SK-N-SH (cell line): ENCODE measurements around the gene TERT.

Experiments
- EP300 ChIP-seq, 2 experiments: IDR thresholded peaks; 2 replicates each; pipeline versions ENCODE4 v1.4.0 to v1.6.1; 2012; ENCODE audit warnings: borderline replicate concordance in 1 of 2, low read depth in 1 of 2, low read length in 1 of 2
- FOXJ3 ChIP-seq: sonication (generic); formaldehyde crosslinking; IDR thresholded peaks from 2 replicates; pipeline ENCODE4 v1.5.1; 2020; ENCODE audit warnings: mild to moderate bottlenecking, missing genetic modification reagents
- GATA2 ChIP-seq: sonication (generic); formaldehyde crosslinking; IDR thresholded peaks from 2 replicates; pipeline ENCODE4 v1.5.0; 2020; ENCODE audit warnings: mild to moderate bottlenecking, missing genetic modification reagents
- NFIC ChIP-seq: IDR thresholded peaks from 2 replicates; pipeline ENCODE4 v1.4.0; 2012; ENCODE audit warnings: borderline replicate concordance
- RAD21 ChIP-seq: IDR thresholded peaks from 2 replicates; pipeline ENCODE4 v1.6.1; 2012; ENCODE audit warnings: mild to moderate bottlenecking, low read length
- RCOR1 ChIP-seq: fragments of 150-350 bp; IDR thresholded peaks from 2 replicates; pipeline ENCODE4 v1.6.1; 2017; ENCODE audit warnings: antibody characterized with exemption, low read length
- RXRA ChIP-seq: IDR thresholded peaks from 2 replicates; pipeline ENCODE4 v1.4.0; 2012; ENCODE audit warnings: low read depth, mild to moderate bottlenecking, borderline replicate concordance
- TAF1 ChIP-seq: IDR thresholded peaks from 2 replicates; pipeline ENCODE4 v1.6.1; 2012; ENCODE audit warnings: low read depth, mild to moderate bottlenecking, low read length, moderate library complexity, borderline replicate concordance
- TF ChIP-seq, protein P1 (sequence below): IDR thresholded peaks from 2 replicates; pipeline ENCODE4 v1.4.0; 2012; ENCODE audit warnings: low read depth, borderline replicate concordance
- TF ChIP-seq, protein P2 (sequence below): fragments of 200-600 bp; sonication (generic); IDR thresholded peaks from 2 replicates; pipeline ENCODE4 v1.6.1; 2017; ENCODE audit warnings: antibody characterized with exemption, mild to moderate bottlenecking, moderate library complexity

DNA sequence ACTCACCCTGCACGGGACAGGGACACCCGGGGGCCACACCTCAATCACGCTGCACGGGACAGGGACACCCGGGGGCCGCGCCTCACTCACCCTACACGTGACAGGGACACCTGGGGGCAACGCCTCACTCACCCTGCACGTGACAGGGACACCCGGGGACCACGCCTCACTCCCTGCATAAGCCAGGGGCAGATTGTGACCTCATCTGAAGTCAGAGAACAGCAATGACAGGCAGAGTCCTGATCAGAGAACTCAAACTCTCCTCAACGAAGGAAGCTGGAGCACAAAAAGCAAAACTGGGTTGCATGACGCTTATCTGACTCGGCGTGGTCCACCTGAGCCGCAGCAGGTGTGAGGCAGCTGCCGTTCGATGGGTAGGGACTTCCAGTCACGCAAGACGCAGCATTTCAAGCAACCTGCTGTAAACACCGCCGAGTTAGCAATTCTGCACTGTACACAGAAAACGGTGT, 3.2 kb downstream of the TERT start:
- TF ChIP-seq RCOR1 = no peak
- TF ChIP-seq EP300 (IDR thresholded peaks at IDR 0.05; ENCODE audit: borderline replicate concordance in 1 of 2, low read depth in 1 of 2, low read length in 1 of 2) = no peak
- no peak for TF ChIP-seq RAD21
- TF ChIP-seq RXRA = no peak
- no peak for TF ChIP-seq FOXJ3 (CRISPR knock-in tag)
- TF ChIP-seq, protein P1, sequence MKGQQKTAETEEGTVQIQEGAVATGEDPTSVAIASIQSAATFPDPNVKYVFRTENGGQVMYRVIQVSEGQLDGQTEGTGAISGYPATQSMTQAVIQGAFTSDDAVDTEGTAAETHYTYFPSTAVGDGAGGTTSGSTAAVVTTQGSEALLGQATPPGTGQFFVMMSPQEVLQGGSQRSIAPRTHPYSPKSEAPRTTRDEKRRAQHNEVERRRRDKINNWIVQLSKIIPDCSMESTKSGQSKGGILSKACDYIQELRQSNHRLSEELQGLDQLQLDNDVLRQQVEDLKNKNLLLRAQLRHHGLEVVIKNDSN = no peak
- TF ChIP-seq, protein P2, sequence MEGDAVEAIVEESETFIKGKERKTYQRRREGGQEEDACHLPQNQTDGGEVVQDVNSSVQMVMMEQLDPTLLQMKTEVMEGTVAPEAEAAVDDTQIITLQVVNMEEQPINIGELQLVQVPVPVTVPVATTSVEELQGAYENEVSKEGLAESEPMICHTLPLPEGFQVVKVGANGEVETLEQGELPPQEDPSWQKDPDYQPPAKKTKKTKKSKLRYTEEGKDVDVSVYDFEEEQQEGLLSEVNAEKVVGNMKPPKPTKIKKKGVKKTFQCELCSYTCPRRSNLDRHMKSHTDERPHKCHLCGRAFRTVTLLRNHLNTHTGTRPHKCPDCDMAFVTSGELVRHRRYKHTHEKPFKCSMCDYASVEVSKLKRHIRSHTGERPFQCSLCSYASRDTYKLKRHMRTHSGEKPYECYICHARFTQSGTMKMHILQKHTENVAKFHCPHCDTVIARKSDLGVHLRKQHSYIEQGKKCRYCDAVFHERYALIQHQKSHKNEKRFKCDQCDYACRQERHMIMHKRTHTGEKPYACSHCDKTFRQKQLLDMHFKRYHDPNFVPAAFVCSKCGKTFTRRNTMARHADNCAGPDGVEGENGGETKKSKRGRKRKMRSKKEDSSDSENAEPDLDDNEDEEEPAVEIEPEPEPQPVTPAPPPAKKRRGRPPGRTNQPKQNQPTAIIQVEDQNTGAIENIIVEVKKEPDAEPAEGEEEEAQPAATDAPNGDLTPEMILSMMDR = no peak
- no peak for TF ChIP-seq TAF1
- TF ChIP-seq GATA2 (CRISPR knock-in tag) = no peak
- no peak for TF ChIP-seq NFIC
